Spleen (tissue), 7 donors: Measurements from ENCODE around the gene RNF212B.

Experiments
- POLR2A ChIP-seq, 3 donors: fragments of 450-650 bp; IDR thresholded peaks; one replicate each; pipeline ENCODE4 v1.5.1; 2017; ENCODE audit warnings: antibody characterized with exemption in 3 of 3, mild to moderate bottlenecking in 1 of 3
- POLR2AphosphoS5 ChIP-seq, 3 donors: sonication (generic); formaldehyde crosslinking; IDR thresholded peaks; one replicate each; pipeline ENCODE4 v1.5.1; 2017; ENCODE audit warnings: antibody characterized with exemption in 3 of 3
- TF ChIP-seq, protein P1 (sequence below), 11 experiments: fragments of 200-600 bp in 7 of 11; fragments of 450-650 bp in 4 of 11; sonication (generic) in 4 of 11; IDR thresholded peaks in 8 of 11; conservative IDR thresholded peaks in 3 of 11; 1 replicate in 7 of 11; 2 replicates in 4 of 11; pipeline versions ENCODE4 v1.4.0 to v1.8.0; 2016 to 2021; ENCODE audit warnings: antibody characterized with exemption in 11 of 11, inconsistent platforms in 4 of 11, mild to moderate bottlenecking in 1 of 11
- donor health status: DM: no; HTN: no; CAD: no; lungs with moderate emphysema.
- donor health status: DM: no; HTN: no; CAD: no.
- donor health status: DM: no; HTN: no; CAD: no.

DNA sequence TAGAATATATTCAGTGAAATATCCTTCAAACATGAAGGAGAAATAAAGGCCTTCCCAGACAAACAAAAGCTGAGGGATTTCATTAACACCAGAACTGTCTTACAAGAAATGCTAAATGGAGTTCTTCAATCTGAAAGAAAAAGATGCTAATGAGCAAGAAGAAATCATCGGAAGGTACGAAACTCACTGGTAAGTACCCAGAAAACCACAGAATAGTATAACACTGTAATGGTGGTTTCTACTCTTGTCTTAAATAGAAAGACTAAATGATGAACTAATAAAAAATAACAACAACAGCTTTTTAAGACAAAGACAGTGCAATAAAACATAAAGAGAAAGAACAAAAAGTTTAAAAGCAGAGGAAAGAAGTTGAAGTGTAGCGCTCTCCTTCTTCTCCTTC lies 18.7 kb upstream of the RNF212B start:
- TF ChIP-seq, protein P1, sequence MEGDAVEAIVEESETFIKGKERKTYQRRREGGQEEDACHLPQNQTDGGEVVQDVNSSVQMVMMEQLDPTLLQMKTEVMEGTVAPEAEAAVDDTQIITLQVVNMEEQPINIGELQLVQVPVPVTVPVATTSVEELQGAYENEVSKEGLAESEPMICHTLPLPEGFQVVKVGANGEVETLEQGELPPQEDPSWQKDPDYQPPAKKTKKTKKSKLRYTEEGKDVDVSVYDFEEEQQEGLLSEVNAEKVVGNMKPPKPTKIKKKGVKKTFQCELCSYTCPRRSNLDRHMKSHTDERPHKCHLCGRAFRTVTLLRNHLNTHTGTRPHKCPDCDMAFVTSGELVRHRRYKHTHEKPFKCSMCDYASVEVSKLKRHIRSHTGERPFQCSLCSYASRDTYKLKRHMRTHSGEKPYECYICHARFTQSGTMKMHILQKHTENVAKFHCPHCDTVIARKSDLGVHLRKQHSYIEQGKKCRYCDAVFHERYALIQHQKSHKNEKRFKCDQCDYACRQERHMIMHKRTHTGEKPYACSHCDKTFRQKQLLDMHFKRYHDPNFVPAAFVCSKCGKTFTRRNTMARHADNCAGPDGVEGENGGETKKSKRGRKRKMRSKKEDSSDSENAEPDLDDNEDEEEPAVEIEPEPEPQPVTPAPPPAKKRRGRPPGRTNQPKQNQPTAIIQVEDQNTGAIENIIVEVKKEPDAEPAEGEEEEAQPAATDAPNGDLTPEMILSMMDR (IDR thresholded peaks at IDR 0.05 in 8 of 11, conservative IDR thresholded peaks at IDR 0.05 in 3 of 11) = no peak
- no peak for TF ChIP-seq POLR2A (IDR thresholded peaks at IDR 0.05)
- no peak for TF ChIP-seq POLR2AphosphoS5 (IDR thresholded peaks at IDR 0.05)
